BLaER1 treated with 17β-estradiol and CSF1 and Interleukin-3, amounts not matched to agents 10 nM and 100 nM (cell line): ENCODE measurements around the gene PGM2.
"Not testable (repeated sequence)": the region's sequence is repeated elsewhere in the genome, so short reads cannot be mapped to it uniquely, and the experiment has no call there.

Experiments used
- H3K27ac ChIP-seq, 11 experiments: shearing (Covaris generic); formaldehyde crosslinking; 2 replicates each; pipeline ENCODE4 v1.8.1; 2022
- H3K27me3 ChIP-seq, 11 experiments: shearing (Covaris generic); formaldehyde crosslinking; 2 replicates each; pipeline ENCODE4 v1.8.1; 2022
- H3K36me3 ChIP-seq, 11 experiments: shearing (Covaris generic); formaldehyde crosslinking; 2 replicates each; pipeline ENCODE4 v1.8.1; 2022
- H3K4me1 ChIP-seq, 10 experiments: shearing (Covaris generic); formaldehyde crosslinking; 2 replicates each; pipeline ENCODE4 v1.8.1; 2022
- H3K4me2 ChIP-seq, 11 experiments: shearing (Covaris generic); formaldehyde crosslinking; 2 replicates each; pipeline ENCODE4 v1.8.1; 2022
- H3K4me3 ChIP-seq, 10 experiments: shearing (Covaris generic); formaldehyde crosslinking; 2 replicates each; pipeline ENCODE4 v1.8.1; 2022
- H3K9ac ChIP-seq, 11 experiments: shearing (Covaris generic); formaldehyde crosslinking; 2 replicates each; pipeline ENCODE4 v1.8.1; 2022
- H3K9me3 ChIP-seq, 11 experiments: shearing (Covaris generic); formaldehyde crosslinking; replicated peaks in 1 of 11; 2 replicates each; pipeline ENCODE4 v1.8.1; 2022
- H4K20me1 ChIP-seq, 11 experiments: shearing (Covaris generic); formaldehyde crosslinking; 2 replicates each; pipeline ENCODE4 v1.8.1; 2022
- Cebpa-rat ChIP-seq, 11 experiments: shearing (Covaris generic); IDR thresholded peaks; 2 replicates each; pipeline ENCODE4 v1.8.1; 2022

PGM2 gene

GRCh38 chr4:37826295-37827029 lies at the start of gene PGM2:
Gene PGM2 (plus strand): TSS chr4:37826686. CDS start chr4:37826733, 47 bp downstream.
- H3K9me3 ChIP-seq: no peaks in the 10 kb centered on the region
- peak within 1 kb of the TSS; percentile 78 to 99 (median 91) for H3K4me3 ChIP-seq
- peaks cover 17 to 23% (median 17%) of the 10 kb centered on the region in 11 experiments for H3K36me3 ChIP-seq
- H4K20me1 ChIP-seq: peaks cover 0 to 15% (median 0%) of the 10 kb centered on the region in 11 experiments; a peak in 5 of 22 replicates
- H3K27ac ChIP-seq: peak within 1 kb of the TSS; percentile 50 to 85 (median 78); a peak in 21 of 22 replicates
- peaks cover 25 to 41% (median 33%) of the 10 kb centered on the region in 10 experiments for H3K4me1 ChIP-seq
- peak within 1 kb of the TSS; percentile 78 to 89 (median 85) for H3K9ac ChIP-seq
- no peaks in the 10 kb centered on the region for H3K27me3 ChIP-seq
- no peak for TF ChIP-seq Cebpa-rat (IDR thresholded peaks at IDR 0.05)
- H3K4me2 ChIP-seq: peak within 1 kb of the TSS; percentile 81 to 98 (median 91)

GRCh38 chr4:37779896-37780295 lies 46.6 kb upstream of the PGM2 start:
- no peak for TF ChIP-seq Cebpa-rat (IDR thresholded peaks at IDR 0.05)
- H3K4me2 ChIP-seq: peak overlapping the region in 9 of 11 experiments; percentile 12 to 61 (median 44); a peak in 10 of 22 replicates

GRCh38 chr4:37780444-37781130 lies 45.9 kb upstream of the PGM2 start:
- Histone ChIP-seq H3K4me1 (peaks cover 14 to 23% (median 20%) of the 10 kb centered on the region in 10 experiments), H3K4me2 (peak overlapping the region in 10 of 11 experiments; percentile 12 to 61 (median 44); a peak in 18 of 22 replicates), H3K9ac (0 out of 22 replicates have a peak overlapping the region, but pooled peaks of 1 of the 11 experiments have one; percentile 1), H3K36me3 (no peaks in the 10 kb centered on the region; a peak in 1 of 22 replicates), H3K27me3 (no peaks in the 10 kb centered on the region), H3K27ac (peak overlapping the region in 10 of 11 experiments; percentile 5 to 59 (median 44); a peak in 15 of 22 replicates), H4K20me1 (no peaks in the 10 kb centered on the region), H3K4me3 (no peak overlapping the region), H3K9me3 (peaks cover 14 to 31% (median 19%) of the 10 kb centered on the region in 11 experiments)
- no peak for TF ChIP-seq Cebpa-rat (IDR thresholded peaks at IDR 0.05)

More at GRCh38 chr4:37779896-37780295, 46.6 kb upstream of the PGM2 start:
- Histone ChIP-seq H3K4me3 (no peak overlapping the region), H3K36me3 (no peaks in the 10 kb centered on the region; a peak in 1 of 22 replicates), H3K9me3 (peaks cover 10 to 25% (median 15%) of the 10 kb centered on the region in 11 experiments), H3K9ac (0 out of 22 replicates have a peak overlapping the region, but pooled peaks of 1 of the 11 experiments have one; percentile 1), H4K20me1 (no peaks in the 10 kb centered on the region), H3K4me1 (peaks cover 14 to 23% (median 20%) of the 10 kb centered on the region in 10 experiments), H3K27ac (peak overlapping the region in 7 of 11 experiments; percentile 7 to 59 (median 44); a peak in 6 of 22 replicates), H3K27me3 (no peaks in the 10 kb centered on the region)

GRCh38 chr4:37781131-37781455 lies 45.4 kb upstream of the PGM2 start:
- no peak for TF ChIP-seq Cebpa-rat (IDR thresholded peaks at IDR 0.05)
- H3K9ac ChIP-seq: no peak overlapping the region
- H3K36me3 ChIP-seq: no peaks in the 10 kb centered on the region; a peak in 1 of 22 replicates
- H3K9me3 ChIP-seq: peaks cover 19 to 36% (median 24%) of the 10 kb centered on the region in 11 experiments
- H4K20me1 ChIP-seq: no peaks in the 10 kb centered on the region
- peak overlapping the region in 9 of 11 experiments; percentile 12 to 61 (median 44); a peak in 13 of 22 replicates for H3K4me2 ChIP-seq
- peak overlapping the region in 3 of 11 experiments; percentile 5 to 46 (median 21); a peak in 7 of 22 replicates for H3K27ac ChIP-seq
- H3K4me3 ChIP-seq: no peak overlapping the region
- peaks cover 14 to 23% (median 20%) of the 10 kb centered on the region in 10 experiments for H3K4me1 ChIP-seq
- no peaks in the 10 kb centered on the region for H3K27me3 ChIP-seq

GRCh38 chr4:37786267-37786666 lies 40.2 kb upstream of the PGM2 start:
- peaks cover 43 to 60% (median 49%) of the 10 kb centered on the region in 11 experiments for H3K9me3 ChIP-seq
- H3K36me3 ChIP-seq, H3K4me2 ChIP-seq, H3K9ac ChIP-seq, H3K4me3 ChIP-seq, H3K27me3 ChIP-seq, H3K4me1 ChIP-seq, H4K20me1 ChIP-seq, H3K27ac ChIP-seq: not testable (repeated sequence)

GRCh38 chr4:37787883-37788460 lies 38.5 kb upstream of the PGM2 start:
- H3K4me2 ChIP-seq, H3K9ac ChIP-seq, H4K20me1 ChIP-seq, H3K27ac ChIP-seq, H3K4me3 ChIP-seq, H3K4me1 ChIP-seq, H3K36me3 ChIP-seq, H3K27me3 ChIP-seq: not testable (repeated sequence)
- H3K9me3 ChIP-seq: peaks cover 42 to 66% (median 53%) of the 10 kb centered on the region in 11 experiments

- no peak for TF ChIP-seq Cebpa-rat (IDR thresholded peaks at IDR 0.05)
- Histone ChIP-seq H3K9me3 (peaks cover 40 to 63% (median 53%) of the 10 kb centered on the region in 11 experiments), H3K4me3 (no peak overlapping the region)
Measured at GRCh38 chr4:37788819-37789218, 37.7 kb upstream of the PGM2 start.

GRCh38 chr4:37792241-37792640 lies 34.2 kb upstream of the PGM2 start:
- H3K9me3 ChIP-seq: peaks cover 18 to 41% (median 31%) of the 10 kb centered on the region in 11 experiments; a peak in 21 of 22 replicates
- no peak overlapping the region for H3K4me2 ChIP-seq
- H3K27ac ChIP-seq: no peak overlapping the region
- H3K27me3 ChIP-seq: no peaks in the 10 kb centered on the region
- H3K4me3 ChIP-seq: no peak overlapping the region
- TF ChIP-seq Cebpa-rat (IDR thresholded peaks at IDR 0.05): no peak
- H3K36me3 ChIP-seq: no peaks in the 10 kb centered on the region
- no peak overlapping the region for H3K9ac ChIP-seq
- H4K20me1 ChIP-seq: no peaks in the 10 kb centered on the region
- peaks cover 0 to 2% (median 0%) of the 10 kb centered on the region in 10 experiments; a peak in 3 of 20 replicates for H3K4me1 ChIP-seq

More at GRCh38 chr4:37788819-37789218, 37.7 kb upstream of the PGM2 start:
- Histone ChIP-seq H3K9ac (no peak overlapping the region), H3K27ac (no peak overlapping the region), H4K20me1 (no peaks in the 10 kb centered on the region), H3K27me3 (no peaks in the 10 kb centered on the region), H3K36me3 (no peaks in the 10 kb centered on the region), H3K4me1 (no peaks in the 10 kb centered on the region), H3K4me2 (no peak overlapping the region)

GRCh38 chr4:37793562-37793961 lies 32.9 kb upstream of the PGM2 start:
- H3K36me3 ChIP-seq: no peaks in the 10 kb centered on the region
- no peak overlapping the region for H3K4me2 ChIP-seq
- H3K9ac ChIP-seq: no peak overlapping the region
- H3K27ac ChIP-seq: no peak overlapping the region
- TF ChIP-seq Cebpa-rat (IDR thresholded peaks at IDR 0.05): no peak
- H3K9me3 ChIP-seq: peaks cover 14 to 35% (median 26%) of the 10 kb centered on the region in 11 experiments; a peak in 19 of 22 replicates
- H3K27me3 ChIP-seq: no peaks in the 10 kb centered on the region
- peaks cover 0 to 7% (median 0%) of the 10 kb centered on the region in 10 experiments; a peak in 4 of 20 replicates for H3K4me1 ChIP-seq
- H4K20me1 ChIP-seq: no peaks in the 10 kb centered on the region
- H3K4me3 ChIP-seq: no peak overlapping the region
